ENCODE data around the gene ANAPC10.
A peak's percentile ranks its signal among the peaks of the same experiment; 100 is the strongest.

ANAPC10 gene

DNA sequence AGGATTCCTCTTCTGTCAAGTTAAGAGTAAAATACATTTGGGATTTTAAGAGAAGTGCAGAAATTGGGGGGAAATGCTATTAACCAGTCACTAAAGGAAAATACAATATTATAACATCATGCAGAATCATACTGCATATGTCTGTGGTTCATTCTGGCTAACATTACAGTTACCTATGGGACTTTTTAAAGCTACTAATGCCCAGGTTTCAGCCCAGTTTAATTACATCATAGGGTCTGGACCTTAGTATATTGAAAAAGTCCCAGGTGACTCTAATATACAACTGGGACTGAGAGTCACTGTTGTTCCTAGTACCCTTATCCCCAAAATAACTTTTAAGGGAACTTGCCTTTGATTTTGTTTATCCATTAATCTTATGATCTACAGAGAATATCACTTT, 10.1 kb upstream of the ANAPC10 start:
- no peak for TF ChIP-seq CTCF (conservative IDR thresholded peaks at IDR 0.05)
- TF ChIP-seq ZFX (IDR thresholded peaks at IDR 0.05), result no peak
- H3K27ac ChIP-seq, result no peak overlapping the region

GRCh38 chr4:145107126-145107525, 9.1 kb upstream of the ANAPC10 start:
- TF ChIP-seq ZFX (IDR thresholded peaks at IDR 0.05) (no peak), CTCF (conservative IDR thresholded peaks at IDR 0.05) (no peak)
- no peak overlapping the region for H3K27ac ChIP-seq

DNA sequence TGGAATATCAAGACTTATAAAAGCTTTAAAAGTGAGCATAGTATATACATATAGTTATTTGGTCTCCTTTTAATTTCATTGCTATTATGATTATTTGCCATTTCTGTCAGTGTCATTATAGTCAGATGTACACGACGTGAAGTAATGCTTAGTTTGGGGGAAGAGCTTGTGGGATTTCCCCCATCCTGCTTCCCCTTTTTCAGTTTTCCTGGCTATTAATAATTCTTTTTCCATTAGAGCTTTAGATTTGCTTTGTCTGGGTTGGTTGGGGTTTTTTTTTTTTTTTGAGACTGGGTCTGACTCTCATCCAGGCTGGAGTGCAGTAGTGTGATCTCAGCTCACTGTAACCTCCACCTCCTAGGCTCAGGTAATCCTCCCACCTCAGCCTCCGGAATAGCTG, 5.5 kb upstream of the ANAPC10 start:
- no peak overlapping the region for H3K27ac ChIP-seq
- TF ChIP-seq ZFX (IDR thresholded peaks at IDR 0.05), result no peak
- TF ChIP-seq CTCF (conservative IDR thresholded peaks at IDR 0.05), result no peak

- no peak for TF ChIP-seq ZFX (IDR thresholded peaks at IDR 0.05)
- no peak for TF ChIP-seq CTCF (conservative IDR thresholded peaks at IDR 0.05)
- H3K27ac ChIP-seq, result no peak overlapping the region
Observed at GRCh38 chr4:145102619-145103018, 4.6 kb upstream of the ANAPC10 start.

DNA sequence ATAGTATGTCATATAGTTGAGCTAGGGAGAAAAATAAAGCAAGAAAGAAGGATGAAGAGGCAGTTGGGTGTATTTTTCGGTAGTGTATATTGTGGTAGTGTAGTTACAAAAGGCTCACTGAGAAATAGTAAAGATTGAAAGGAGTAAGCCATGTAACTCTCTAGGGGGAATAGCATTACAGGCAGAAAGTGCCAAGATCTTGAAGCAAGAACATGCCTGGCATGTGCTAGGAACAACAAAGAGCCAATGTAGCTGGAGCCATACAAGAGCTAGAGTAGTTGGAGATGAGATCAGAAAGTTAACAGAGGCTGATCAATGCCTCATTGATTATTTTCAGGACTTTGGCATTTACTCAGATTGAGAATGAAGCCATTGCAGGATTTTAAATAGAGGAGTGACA, 3.1 kb upstream of the ANAPC10 start:
- TF ChIP-seq CTCF (conservative IDR thresholded peaks at IDR 0.05) (no peak), ZFX (IDR thresholded peaks at IDR 0.05) (no peak)
- no peak overlapping the region for H3K27ac ChIP-seq

DNA sequence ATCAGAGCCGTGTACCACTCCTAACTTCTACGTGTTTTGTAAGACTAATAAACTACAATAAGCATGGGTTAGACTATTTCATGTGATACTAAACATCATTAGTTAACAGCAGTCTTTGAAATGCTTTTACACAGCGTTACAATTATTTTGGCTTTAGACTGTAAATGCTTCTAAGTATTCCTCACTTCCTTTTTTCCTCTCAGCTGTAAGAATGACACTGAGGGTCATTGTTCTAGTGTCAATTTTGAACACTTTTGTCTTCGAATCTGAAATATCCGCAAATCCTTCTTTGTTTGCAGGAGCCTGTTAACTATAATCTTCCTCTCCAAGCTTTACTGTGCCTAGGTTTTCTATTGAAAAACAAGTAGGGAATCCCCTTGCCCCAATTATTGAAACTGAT, 1.7 kb upstream of the ANAPC10 start:
- no peak overlapping the region for H3K27ac ChIP-seq
- no peak for TF ChIP-seq CTCF (conservative IDR thresholded peaks at IDR 0.05)
- no peak for TF ChIP-seq ZFX (IDR thresholded peaks at IDR 0.05)

DNA sequence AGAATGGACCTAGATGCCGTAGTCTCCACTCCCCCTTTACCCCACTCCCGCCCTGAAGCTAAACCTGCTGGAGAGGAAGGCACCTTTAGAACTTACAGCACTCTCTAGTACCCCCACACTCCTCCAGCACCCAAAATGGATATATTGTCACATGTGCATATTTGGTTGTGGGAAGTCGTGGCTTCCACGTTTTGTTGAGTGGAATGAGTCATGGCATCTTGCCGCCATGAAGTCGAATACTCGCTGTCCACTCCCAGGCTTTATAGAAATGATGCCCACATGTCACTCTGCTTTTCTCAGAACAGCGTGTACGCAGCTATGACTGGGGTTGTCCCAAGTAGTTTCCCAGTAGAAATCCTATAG, 660 bp upstream of the ANAPC10 start:
- no peak for TF ChIP-seq CTCF (conservative IDR thresholded peaks at IDR 0.05)
- no peak for TF ChIP-seq ZFX (IDR thresholded peaks at IDR 0.05)
- peak overlapping the region; percentile 89 for H3K27ac ChIP-seq
